Iris pigment epithelial cell (primary cell): ENCODE results near the gene SCN1A.
"Not testable (repeated sequence)": the region's sequence is repeated elsewhere in the genome, so short reads cannot be mapped to it uniquely, and the experiment has no call there.

ENCODE experiments used
- DNase-seq: peaks from one replicate; pipeline ENCODE4 v3.0.0-alpha.2; 2011; ENCODE audit warnings: low read depth

SCN1A gene

GRCh38 chr2:166135152-166135848 is 7.5 kb upstream of the SCN1A start:
- DNase-seq: no peak

- DNase-seq: no peak
Measured at GRCh38 chr2:166134252-166135151, 6.7 kb upstream of the SCN1A start.

- DNase-seq: no peak
Measured at GRCh38 chr2:166133653-166134052, 5.8 kb upstream of the SCN1A start.

GRCh38 chr2:166128156-166128505 is 311 bp upstream of the SCN1A start:
- DNase-seq: no peak

GRCh38 chr2:166126007-166126639 is 1.7 kb downstream of the SCN1A start:
- peak; percentile 37 for DNase-seq

GRCh38 chr2:166125557-166125956 is 2.3 kb downstream of the SCN1A start:
- DNase-seq: no peak

- DNase-seq: no peak
Measured at GRCh38 chr2:166118180-166118579, 9.6 kb downstream of the SCN1A start.

GRCh38 chr2:166117491-166117890 is 10.3 kb downstream of the SCN1A start:
- DNase-seq: no peak

GRCh38 chr2:166115589-166115988 is 12.2 kb downstream of the SCN1A start:
- no peak for DNase-seq

- DNase-seq: peak; percentile 65
Measured at GRCh38 chr2:166112193-166112605, 15.6 kb downstream of the SCN1A start.

- peak; percentile 56 for DNase-seq
Measured at GRCh38 chr2:166106431-166107015, 21.3 kb downstream of the SCN1A start.

- DNase-seq: no peak
Measured at GRCh38 chr2:166104773-166105172, 23.0 kb downstream of the SCN1A start.

GRCh38 chr2:166104084-166104483 is 23.7 kb downstream of the SCN1A start:
- DNase-seq: no peak

GRCh38 chr2:166103277-166103676 is 24.5 kb downstream of the SCN1A start:
- not testable (repeated sequence) for DNase-seq

GRCh38 chr2:166094325-166094724 is 33.5 kb downstream of the SCN1A start:
- no peak for DNase-seq

GRCh38 chr2:166092889-166093288 is 34.9 kb downstream of the SCN1A start:
- DNase-seq: peak; percentile 95

GRCh38 chr2:166091439-166091838 is 36.4 kb downstream of the SCN1A start:
- peak; percentile 67 for DNase-seq

- DNase-seq: peak; percentile 93
Measured at GRCh38 chr2:166090908-166091307, 36.9 kb downstream of the SCN1A start.

- peak; percentile 89 for DNase-seq
Measured at GRCh38 chr2:166090346-166090745, 37.5 kb downstream of the SCN1A start.

- DNase-seq: peak; percentile 99
Measured at GRCh38 chr2:166088634-166089033, 39.2 kb downstream of the SCN1A start.

- no peak for DNase-seq
Measured at GRCh38 chr2:166084301-166084700, 43.5 kb downstream of the SCN1A start.

GRCh38 chr2:166082736-166083135 is 45.1 kb downstream of the SCN1A start:
- no peak for DNase-seq
